GM19328 (cell line): ENCODE measurements around the gene TLR9.

ENCODE experiments used
- ATAC-seq: cut with Tn5 transposase; IDR thresholded peaks from one replicate; pipeline ENCODE4 v1.9.1; 2021; ENCODE audit warnings: mild to moderate bottlenecking, moderate library complexity; ENCODE audit not compliant: unreplicated experiment

Gene TLR9

DNA sequence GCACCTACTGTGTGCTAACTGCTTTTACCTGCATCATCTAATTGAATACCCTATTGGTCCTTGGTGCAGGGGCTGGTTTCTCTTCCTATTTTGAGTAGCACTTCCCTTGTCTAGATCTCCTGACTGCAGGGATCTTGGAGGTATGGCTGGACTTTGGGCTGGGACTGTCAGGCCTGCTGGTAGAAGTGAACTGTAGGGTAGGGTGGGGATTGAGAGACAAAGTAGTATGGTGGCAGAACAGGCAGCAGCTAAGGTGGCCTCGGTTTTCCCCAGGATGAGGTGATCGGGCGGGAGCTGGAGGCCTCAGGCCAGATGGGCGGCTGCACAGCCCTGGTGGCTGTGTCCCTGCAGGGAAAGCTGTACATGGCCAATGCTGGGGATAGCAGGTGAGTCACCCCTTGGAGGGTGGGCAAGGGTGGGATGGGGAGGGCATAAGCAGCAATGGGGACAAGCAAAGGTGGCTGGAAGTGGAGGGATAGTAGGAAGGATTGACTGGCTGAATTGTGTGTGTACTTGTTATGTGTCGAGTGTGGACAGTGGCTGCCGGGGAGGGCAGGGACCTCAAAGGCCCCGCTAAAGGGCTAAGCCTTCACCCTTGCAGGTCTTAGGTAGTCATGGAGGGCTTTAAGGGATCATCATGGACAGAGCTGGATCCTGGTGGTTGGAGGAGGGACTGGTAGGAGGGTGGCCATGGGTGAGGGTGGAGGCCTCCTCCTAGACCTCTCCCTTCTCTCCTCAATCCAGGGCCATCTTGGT, 22.1 kb upstream of the TLR9 start:
- ATAC-seq = no peak

DNA sequence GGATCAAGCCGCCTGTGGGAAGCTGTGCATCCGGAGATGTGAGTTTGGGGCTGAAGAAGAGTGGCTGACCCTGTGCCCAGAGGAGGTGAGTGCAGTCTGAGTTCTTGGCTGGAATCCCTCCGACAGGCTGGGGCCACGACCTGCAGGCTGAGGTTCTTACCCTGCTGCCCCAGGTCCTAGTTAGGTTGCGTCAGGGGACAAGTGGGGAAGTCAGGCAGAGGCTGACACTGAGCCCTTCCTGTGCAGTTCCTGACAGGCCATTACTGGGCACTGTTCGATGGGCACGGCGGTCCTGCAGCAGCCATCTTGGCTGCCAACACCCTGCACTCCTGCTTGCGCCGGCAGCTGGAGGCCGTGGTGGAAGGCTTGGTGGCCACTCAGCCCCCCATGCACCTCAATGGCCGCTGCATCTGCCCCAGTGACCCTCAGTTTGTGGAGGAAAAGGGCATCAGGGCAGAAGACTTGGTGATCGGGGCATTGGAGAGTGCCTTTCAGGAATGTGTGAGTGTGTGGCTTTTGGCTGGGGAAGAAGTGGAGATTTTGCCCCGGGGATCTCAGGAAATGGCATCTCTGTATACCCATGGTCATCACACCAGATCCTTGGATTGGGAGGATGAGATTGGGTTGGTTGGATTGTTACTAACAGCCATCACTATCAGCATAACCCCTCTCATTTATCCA, 21.4 kb upstream of the TLR9 start:
- ATAC-seq = no peak

DNA sequence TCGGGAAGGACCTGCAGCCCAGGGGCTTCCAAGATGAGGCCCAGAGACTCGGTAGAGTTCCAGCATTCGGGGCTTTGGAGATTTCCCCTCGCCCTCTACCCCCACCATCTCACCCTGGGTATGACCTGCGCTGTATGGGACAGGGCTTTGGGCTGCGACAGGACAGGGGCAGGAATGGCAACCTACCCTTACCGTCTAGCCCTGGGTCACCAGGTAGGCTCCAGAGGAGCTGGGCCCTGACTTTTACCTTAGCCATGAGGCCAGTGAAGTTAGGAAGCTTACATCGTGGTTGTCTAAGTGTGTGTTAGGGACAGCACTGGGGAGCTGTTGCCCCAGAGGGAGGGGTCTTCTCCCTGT, 20.8 kb upstream of the TLR9 start:
- no peak for ATAC-seq

GRCh38 chr3:52245322-52246263, 20.1 kb upstream of the TLR9 start, which contains the start of gene PPM1M:
Gene PPM1M (plus strand): TSS chr3:52245759. CDS start chr3:52245825, 66 bp downstream.
- ATAC-seq = no peak

DNA sequence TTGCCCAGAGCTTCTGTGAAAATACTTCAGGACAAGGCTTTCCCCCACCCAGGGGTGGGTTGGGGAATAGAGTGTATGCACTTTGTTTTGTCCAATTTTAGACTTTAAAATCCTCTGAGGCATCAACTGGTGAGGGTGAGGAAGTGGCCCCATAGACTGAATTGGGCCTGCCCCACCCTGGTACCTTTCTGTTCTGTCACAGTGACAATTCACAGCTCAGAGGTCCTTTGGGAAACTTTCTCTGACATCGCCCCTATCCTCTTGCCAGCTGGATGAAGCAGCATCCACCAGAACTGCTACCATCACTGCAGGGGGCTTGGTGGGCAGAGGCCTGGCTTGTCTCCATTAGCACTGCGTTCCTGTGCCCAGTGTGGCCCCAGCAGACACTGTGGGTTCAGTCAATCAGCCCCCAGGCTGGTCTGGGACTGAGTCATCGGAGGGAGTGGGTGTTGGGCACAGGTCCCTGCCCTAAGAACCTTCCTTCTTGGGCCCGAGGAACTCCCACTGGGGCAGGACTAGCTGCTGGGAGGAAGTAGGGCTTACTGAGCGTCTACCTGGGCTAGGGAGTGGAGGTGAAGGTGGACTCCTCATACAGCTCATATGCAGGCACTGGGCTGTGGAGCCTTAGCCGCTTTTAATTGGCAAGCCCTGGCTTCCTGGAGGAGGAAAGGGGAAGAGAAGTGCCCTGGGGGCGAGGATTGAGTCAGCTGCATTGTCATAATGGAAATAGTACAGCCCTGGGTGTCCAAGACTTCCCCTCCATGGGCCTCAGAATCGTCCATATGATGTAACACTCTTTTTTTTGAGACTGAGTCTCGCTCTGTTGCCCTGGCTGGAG, 18.6 kb upstream of the TLR9 start:
- ATAC-seq = no peak

GRCh38 chr3:52242039-52242438, 16.6 kb upstream of the TLR9 start:
- ATAC-seq = no peak

DNA sequence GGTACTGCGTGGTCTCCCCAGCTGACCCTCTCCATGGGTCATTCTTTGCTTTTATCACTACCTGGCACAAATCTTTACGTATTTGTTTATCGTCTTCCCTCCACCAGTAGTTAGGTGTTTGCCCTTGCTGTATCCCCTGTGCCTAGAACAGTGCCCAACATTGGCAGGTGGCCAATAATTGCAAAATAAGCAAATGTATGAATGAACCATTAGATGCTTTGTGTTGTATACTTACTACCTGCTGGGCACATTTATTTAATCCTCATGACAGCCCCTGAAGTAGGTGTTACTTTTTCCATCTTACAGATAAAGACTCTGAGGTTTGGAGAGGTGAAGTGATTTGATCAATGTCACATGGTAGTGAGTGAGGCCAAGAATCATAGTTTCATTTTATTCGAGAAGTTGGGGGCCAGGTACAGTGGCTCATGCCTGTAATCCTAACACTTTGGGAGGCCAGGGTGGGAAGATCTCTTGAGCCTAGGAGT, 15.5 kb upstream of the TLR9 start:
- no peak for ATAC-seq

GRCh38 chr3:52240059-52240885, 14.8 kb upstream of the TLR9 start:
- ATAC-seq = no peak

DNA sequence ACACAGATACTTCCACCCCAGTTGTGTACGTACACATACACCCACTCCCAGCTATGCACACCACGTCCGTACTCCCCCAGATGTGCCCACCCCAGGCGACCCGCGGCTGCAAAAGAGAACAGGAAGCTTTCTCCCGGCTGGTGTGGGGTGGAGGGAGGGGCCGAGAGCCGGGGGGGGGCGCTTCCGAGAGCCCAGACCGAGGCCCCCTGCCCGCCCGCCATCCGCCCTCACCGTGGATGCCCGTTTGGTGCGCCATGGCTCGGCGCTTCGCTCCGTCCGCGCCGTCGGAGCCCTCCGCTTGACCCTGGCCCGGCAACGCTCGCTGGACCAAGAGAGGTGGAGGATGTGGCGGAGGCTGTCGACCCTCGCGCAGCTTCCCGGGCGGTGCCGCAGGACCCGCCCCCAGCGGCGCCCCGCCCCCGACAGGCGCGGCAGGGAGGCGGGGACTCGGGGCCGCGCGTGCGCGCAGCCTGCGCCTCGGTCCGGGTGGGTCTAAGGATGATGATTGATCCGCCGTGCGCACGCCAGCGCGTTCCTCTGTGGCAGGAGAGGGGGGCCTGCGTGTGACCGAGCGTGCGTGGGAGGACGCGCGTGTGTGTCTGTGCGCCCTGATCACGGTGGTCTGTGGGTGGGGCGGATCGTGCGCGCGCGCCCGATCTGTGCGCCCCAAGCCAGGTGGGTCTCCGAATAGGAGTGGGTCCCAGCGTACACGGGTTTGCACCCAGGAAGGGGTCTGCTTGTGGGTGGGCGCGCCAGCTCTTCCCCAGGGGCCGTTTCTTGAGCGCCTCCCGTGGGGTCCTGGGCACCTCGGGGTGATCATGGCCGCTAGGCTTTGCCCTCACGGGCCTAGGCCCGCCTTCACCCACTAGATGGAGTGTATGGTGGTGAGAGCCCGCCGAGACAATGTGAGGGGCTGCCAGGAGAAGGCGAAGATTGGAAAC, 13.6 kb upstream of the TLR9 start, which contains the start of gene TWF2:
TSS of gene TWF2 (minus strand) at position 398 of the 941 bp plus-strand sequence. CDS start at position 256, 142 bp downstream.
- peak; percentile 86 for ATAC-seq

DNA sequence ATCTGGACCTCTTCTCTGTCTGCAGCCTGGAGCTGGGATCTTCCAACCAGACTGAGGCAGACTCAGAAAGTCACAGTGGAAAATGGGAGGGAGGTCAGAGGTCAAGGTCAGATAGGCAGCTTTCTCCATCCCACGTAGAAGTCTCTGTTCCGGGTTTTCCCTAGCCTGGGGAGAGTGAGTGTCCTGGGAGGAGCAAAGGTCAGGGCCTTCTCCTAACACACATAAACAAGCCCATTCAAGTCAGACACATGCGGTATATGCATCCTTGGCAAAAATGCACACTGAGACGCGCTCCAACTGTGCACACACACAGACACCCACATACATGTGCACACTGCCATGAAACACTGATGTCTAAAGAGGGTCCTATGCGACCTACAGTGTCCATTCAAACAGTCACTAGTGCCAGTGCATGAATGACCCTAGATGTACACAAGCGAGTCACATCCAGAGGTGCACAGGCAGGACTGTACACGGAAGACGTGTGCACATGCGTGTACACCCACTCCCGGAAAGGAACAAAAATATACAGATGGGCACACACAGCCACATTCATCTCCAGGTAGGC, 12.8 kb upstream of the TLR9 start:
- no peak for ATAC-seq

DNA sequence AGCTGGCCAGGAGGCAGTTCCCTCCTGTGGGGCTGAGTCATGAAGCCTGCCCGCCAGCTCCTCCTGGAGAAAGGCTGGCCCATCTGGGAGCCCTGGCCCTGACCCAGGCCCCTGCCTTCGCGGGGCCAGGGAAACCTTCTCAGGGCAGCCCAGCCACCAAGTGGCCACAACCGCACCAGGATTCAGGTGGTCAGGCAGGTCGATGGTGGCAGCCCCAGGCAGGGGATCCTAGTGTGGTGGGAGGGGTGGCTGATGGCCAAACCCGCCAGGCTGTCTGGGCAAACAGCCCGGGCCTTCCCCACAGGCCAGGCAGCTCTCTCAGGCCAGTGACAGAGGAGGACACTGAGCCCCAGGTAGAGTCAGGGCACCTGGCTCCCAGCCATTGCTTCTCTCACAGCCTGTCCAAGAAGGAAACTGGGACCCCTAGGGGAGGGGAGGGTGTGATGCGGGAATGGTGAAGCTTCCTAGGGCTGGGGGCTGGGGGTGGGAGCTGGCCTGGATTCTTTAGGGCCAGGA, 12.3 kb upstream of the TLR9 start:
- ATAC-seq = no peak

DNA sequence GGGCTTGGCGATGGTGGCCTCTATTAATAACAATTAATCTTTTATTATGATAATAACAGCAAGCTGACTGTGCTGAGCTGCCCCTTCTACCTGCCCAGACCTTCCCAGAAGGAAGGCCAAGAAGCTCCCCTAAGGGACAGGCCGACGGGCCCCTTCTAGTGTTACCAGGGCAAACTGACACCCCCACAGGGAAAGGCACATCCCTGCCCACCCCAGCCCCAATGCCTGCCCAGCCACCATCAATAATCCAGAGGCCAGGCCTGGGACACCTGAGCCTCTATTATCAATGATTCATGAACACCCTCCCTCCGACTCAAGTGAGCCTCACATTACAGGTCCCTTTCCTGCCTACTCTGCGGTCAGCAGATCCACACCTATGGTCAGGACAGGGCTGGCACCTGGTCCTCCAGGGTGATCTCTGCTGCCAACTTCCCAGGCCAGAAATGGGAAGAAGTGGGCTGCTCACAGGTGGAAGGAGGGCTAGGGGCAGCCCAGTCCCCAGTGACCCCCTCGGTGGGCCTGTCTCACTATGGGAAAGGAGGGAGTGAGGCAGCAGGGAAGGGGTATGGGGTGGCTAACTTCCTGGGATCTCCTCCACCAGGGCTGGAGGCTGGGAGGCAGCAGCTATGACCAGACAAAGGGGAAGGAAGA, 11.7 kb upstream of the TLR9 start:
- ATAC-seq = no peak

GRCh38 chr3:52236424-52236886, 11.0 kb upstream of the TLR9 start:
- no peak for ATAC-seq

GRCh38 chr3:52234516-52235447, 9.3 kb upstream of the TLR9 start:
- no peak for ATAC-seq

DNA sequence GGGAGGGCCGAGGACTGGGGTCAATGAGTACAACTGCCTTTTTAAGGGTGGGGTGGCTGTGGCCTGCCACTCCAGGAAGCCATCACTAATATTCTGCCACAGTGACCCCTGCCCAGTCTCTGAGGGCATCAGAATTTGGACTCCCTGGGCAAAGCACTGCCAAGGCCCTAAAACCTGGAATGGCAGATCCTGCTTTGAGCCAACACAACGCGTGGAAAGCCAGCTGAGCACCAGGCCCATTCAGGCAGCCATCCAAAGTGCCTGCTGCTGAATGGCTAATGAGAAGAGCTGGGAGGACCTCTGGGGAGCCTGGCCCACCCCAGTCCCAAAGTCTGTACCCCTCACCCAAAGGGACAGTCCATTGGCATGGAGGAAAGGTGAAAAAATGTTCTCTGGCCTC, 8.5 kb upstream of the TLR9 start:
- ATAC-seq = no peak

GRCh38 chr3:52233108-52233591, 7.7 kb upstream of the TLR9 start:
- ATAC-seq = no peak
